HG03025 (cell line): ENCODE results near the gene TMEM247.
"Not testable (repeated sequence)": the region's sequence is repeated elsewhere in the genome, so short reads cannot be mapped to it uniquely, and the experiment has no call there.

Source experiments
- ATAC-seq: cut with Tn5 transposase; IDR thresholded peaks from one replicate; pipeline ENCODE4 v1.9.1; 2021; ENCODE audit warnings: mild to moderate bottlenecking, moderate library complexity; ENCODE audit not compliant: unreplicated experiment, low FRiP score

Gene TMEM247

DNA sequence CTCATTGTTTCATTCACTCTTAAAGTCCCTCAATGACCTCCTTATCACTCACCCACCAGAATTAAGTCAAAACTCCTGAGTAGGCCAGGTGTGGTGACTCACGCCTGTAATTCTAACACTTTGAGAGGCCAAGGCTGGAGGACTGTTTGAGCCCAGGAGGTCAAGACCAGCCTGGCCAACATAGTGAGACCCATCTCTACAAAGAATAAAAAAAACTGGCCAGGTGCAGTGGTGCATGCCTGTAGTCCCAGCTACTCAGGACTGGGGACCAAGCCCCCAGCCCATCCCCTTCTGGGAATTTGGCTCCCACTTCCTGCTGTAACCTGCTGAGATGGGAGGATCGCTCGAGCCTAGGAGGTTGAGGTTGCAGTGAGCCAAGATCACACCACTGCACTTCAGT is 28.9 kb downstream of the TMEM247 start:
- no peak for ATAC-seq

DNA sequence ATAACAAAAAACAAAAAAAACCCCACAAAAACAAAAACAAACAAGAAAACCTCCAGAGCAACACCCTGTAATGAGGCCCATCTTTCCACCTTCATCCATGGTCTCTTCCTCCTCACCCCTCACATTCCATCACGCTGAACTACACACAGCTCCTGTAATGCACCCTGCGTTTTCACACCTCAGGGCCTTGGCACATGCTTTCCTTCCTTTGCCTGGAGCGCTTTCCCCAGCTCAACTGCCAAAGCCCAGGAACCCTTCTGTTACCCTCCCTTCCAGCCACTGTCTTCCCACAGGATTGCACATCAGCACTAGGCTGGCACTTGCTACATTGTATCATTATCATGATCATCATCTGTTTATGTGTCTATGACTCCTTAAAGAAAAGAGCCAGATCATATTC is 29.4 kb downstream of the TMEM247 start:
- no peak for ATAC-seq

GRCh38 chr2:46509804-46510203 is 30.4 kb downstream of the TMEM247 start:
- no peak for ATAC-seq

- no peak for ATAC-seq
Observed at GRCh38 chr2:46510598-46511177, 31.3 kb downstream of the TMEM247 start.

DNA sequence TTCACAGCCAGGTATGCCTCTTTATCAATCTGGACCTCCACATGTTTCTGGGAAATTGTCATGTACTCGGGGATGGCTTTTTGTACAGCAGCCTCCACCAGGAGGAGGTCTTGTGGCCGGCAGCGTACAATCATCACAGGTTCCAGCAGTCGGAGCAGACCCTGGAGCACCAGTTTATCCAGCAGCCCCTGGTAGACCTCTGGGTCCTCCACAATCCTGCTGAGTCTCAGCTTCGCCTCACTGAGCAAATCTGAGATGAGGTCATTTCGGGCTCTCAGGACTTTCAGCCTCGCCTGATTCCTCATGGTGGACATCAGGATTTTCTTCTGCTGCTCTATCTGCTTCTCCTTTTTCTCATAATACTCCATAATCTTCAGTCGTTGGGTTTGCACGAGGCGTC is 32.8 kb downstream of the TMEM247 start:
- no peak for ATAC-seq

GRCh38 chr2:46514738-46515137 is 35.4 kb downstream of the TMEM247 start:
- no peak for ATAC-seq

DNA sequence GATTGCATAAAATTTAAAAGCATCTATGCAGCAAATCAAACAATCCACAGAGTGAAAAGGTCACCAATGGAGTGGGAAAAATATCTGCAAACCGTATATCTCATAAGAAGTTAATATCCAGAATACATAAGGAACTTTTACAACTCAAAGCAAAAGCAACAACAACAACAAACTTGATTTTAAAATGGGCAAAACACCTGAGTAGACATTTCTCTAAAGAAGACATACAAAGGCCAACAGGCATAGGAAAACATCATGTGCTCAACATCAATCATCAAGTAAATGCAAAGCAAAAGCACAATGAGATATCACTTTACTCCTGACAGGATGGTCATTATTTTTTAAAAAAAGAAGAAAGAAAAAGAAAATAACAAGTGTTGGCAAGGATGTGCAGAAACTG is 38.1 kb downstream of the TMEM247 start:
- no peak for ATAC-seq

- ATAC-seq = no peak
Observed at GRCh38 chr2:46518861-46519260, 39.5 kb downstream of the TMEM247 start.

DNA sequence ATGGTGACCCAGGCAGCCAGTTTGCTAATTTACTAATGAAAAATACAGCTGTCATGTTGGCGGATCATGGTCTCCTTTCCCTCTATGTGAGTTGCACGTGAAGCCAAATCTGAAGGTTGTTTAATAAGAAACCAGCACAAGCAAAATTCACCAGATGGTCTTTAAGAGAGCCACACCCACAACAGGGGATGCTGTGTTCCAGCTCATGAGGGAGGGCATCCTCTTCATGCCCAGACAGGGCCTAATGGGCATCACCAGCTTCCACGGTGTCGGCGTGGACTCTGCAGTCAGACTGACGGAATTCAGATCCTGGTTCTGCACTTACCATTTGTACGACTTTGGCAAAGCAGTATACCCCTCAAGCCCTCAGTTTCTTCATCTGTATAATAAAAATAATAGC is 39.9 kb downstream of the TMEM247 start:
- ATAC-seq = no peak

DNA sequence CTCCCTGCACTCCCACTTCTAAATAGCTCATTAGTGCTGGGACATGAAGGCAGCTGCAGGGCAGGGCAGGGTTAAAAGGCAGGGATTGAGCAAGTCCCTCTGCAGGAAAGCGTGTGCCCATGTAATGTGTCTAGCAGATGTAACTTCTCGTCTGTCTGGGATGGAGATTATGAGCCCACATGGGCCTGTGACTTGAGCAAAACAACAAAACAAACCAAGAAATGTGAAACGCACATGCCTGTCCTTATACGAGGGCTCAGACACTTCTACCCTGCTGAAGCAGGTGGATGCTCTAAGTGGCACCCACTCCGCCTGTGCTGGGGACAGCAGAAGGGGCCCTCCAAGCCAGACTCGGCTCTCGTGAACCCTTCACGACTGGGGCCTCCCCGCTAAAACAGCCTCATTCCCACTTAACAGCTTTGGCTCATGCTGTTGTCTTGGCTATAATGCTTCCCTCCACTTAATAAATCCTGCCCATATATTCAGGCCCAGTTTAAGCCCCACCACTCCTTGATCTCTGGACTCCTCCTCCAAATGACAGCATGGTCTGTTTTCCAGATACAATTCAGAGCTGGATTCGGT is 40.9 kb downstream of the TMEM247 start:
- no peak for ATAC-seq

GRCh38 chr2:46521215-46521683 is 41.9 kb downstream of the TMEM247 start:
- no peak for ATAC-seq

DNA sequence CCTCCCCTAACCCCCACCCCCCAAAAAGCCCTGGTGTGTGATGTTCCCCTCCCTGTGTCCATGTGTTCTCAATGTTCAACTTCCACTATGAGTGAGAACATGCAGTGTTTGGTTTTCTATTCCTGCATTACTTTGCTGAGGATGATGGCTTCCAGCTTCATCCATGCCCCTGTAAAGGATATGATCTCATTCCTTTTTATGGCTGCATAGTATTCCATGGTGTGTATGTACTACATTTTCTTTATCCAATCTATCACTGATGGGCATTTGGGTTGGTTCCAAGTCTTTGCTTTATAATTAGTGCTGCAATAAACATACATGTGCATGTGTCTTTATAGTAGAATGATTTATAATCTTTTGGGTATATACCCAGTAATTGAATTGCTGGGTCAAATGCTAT is 43.0 kb downstream of the TMEM247 start:
- not testable (repeated sequence) for ATAC-seq

GRCh38 chr2:46525522-46526155 is 46.3 kb downstream of the TMEM247 start:
- no peak for ATAC-seq

GRCh38 chr2:46528880-46529279 is 49.5 kb downstream of the TMEM247 start:
- no peak for ATAC-seq

GRCh38 chr2:46530639-46531038 is 51.3 kb downstream of the TMEM247 start:
- ATAC-seq = no peak

GRCh38 chr2:46531863-46532262 is 52.5 kb downstream of the TMEM247 start:
- ATAC-seq = no peak
